OCI-LY3 (cell line): Measurements from ENCODE around the gene ARHGAP26.
"Not testable (repeated sequence)": the region's sequence is repeated elsewhere in the genome, so short reads cannot be mapped to it uniquely, and the experiment has no call there.

ENCODE experiments used
- H2AFZ ChIP-seq: fragments of 200-600, 300-600 bp; shearing (Covaris generic); 2 replicates; pipeline ENCODE4 v1.6.0; 2014; ENCODE audit warnings: antibody characterized with exemption, low read depth, low read length
- H3K27ac ChIP-seq: fragments of 200-600, 300-600 bp; sonication (generic); 2 replicates; pipeline ENCODE4 v1.5.1; 2014; ENCODE audit warnings: mild to moderate bottlenecking, low read length, moderate library complexity, mixed read lengths
- H3K27me3 ChIP-seq: fragments of 200-600, 300-600 bp; sonication (generic); 2 replicates; pipeline ENCODE4 v1.6.1; 2014; ENCODE audit warnings: low read depth, low read length, mixed read lengths
- H3K36me3 ChIP-seq: fragments of 200-600, 300-600 bp; sonication (generic); replicated peaks from 2 replicates; pipeline ENCODE3; 2014; ENCODE audit warnings: low read depth, low read length, mixed read lengths
- H3K4me1 ChIP-seq: fragments of 300-600, 200-600 bp; sonication (generic); 2 replicates; pipeline ENCODE4 v1.6.1; 2014; ENCODE audit warnings: low read length, mixed read lengths
- H3K4me2 ChIP-seq: fragments of 200-600, 300-600 bp; sonication (generic); 2 replicates; pipeline ENCODE4 v1.6.1; 2014; ENCODE audit warnings: low read length, mixed read lengths
- H3K4me3 ChIP-seq: fragments of 300-600, 200-600 bp; sonication (generic); 2 replicates; pipeline ENCODE4 v1.5.1; 2014; ENCODE audit warnings: antibody characterized with exemption, mild to moderate bottlenecking, low read length, moderate library complexity
- H3K79me2 ChIP-seq: fragments of 300-600, 200-600 bp; shearing (Covaris generic); 2 replicates; pipeline ENCODE4 v1.6.1; 2014; ENCODE audit warnings: mild to moderate bottlenecking, low read length, mixed read lengths
- H3K9ac ChIP-seq: fragments of 300-600, 200-600 bp; shearing (Covaris generic); 2 replicates; pipeline ENCODE4 v1.6.0; 2014; ENCODE audit warnings: mild to moderate bottlenecking, low read length, moderate library complexity
- H3K9me3 ChIP-seq: fragments of 200-600, 300-600 bp; shearing (Covaris generic); 2 replicates; pipeline ENCODE4 v1.6.1; 2014; ENCODE audit warnings: low read length, mixed read lengths; ENCODE audit not compliant: insufficient read depth
- H4K20me1 ChIP-seq: fragments of 200-600, 300-600 bp; sonication (generic); 2 replicates; pipeline ENCODE4 v1.6.1; 2016; ENCODE audit warnings: low read length, mixed read lengths; ENCODE audit not compliant: insufficient read depth
- CTCF ChIP-seq: fragments of 200-600, 300-600 bp; sonication (generic); IDR thresholded peaks from 2 replicates; pipeline ENCODE4 v1.5.1; 2014; ENCODE audit warnings: antibody characterized with exemption, low read length, low read depth
- EZH2phosphoT487 ChIP-seq: fragments of 200-600 bp; shearing (Covaris generic); IDR thresholded peaks from 2 replicates; pipeline ENCODE4 v1.6.1; 2018; ENCODE audit warnings: antibody characterized with exemption, mixed run types, low read depth

ARHGAP26 gene

DNA sequence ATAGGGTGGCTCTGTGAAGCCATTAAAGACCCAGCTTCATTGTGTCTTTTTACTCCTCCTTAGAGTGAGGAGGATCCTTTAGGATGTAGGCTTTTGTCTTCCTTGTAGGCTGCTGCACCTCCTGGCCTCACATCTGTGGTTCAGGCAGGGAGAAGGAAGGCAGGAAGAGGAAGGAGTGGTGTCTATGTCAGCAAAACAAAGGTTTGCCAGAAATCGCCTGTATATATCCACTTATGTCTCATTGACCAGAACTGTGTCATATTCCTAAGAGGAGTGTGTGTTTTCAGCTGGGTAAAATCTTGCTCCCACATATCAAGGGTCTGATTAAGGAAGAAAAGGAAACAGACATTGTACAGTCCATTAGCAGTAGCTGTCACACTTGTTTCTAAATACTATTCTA, 213.8 kb downstream of the ARHGAP26 start:
- Histone ChIP-seq H3K9me3 (no peaks in the 10 kb centered on the region), H4K20me1 (no peaks in the 10 kb centered on the region), H3K27ac (no peak overlapping the region), H3K4me2 (no peak overlapping the region), H3K9ac (no peak overlapping the region), H3K36me3 (no peaks in the 10 kb centered on the region), H3K79me2 (no peaks in the 10 kb centered on the region), H3K27me3 (no peaks in the 10 kb centered on the region), H2AFZ (no peak overlapping the region), H3K4me1 (no peaks in the 10 kb centered on the region), H3K4me3 (no peak overlapping the region)
- TF ChIP-seq EZH2phosphoT487 = no peak
- TF ChIP-seq CTCF = no peak

GRCh38 chr5:142984525-142984924, 214.3 kb downstream of the ARHGAP26 start:
- Histone ChIP-seq H3K9ac (no peak overlapping the region), H2AFZ (no peak overlapping the region), H3K4me3 (no peak overlapping the region), H3K4me1 (no peaks in the 10 kb centered on the region), H4K20me1 (no peaks in the 10 kb centered on the region), H3K27me3 (no peaks in the 10 kb centered on the region), H3K79me2 (no peaks in the 10 kb centered on the region), H3K4me2 (no peak overlapping the region), H3K27ac (no peak overlapping the region), H3K9me3 (no peaks in the 10 kb centered on the region), H3K36me3 (no peaks in the 10 kb centered on the region)
- no peak for TF ChIP-seq EZH2phosphoT487
- no peak for TF ChIP-seq CTCF

DNA sequence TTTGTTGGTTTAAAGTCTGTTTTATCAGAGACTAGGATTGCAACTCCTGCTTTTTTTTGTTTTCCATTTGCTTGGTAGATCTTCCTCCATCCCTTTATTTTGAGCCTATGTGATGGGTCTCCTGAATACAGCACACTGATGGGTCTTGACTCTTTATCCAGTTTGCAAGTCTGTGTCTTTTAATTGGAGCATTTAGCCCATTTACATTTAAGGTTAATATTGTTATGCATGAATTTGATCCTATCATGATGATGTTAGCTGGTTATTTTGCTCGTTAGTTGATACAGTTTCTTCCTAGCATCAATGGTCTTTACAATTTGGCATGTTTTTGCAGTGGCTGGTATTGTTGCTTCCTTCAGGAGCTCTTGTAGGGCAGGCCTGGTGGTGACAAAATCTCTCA, 219.1 kb downstream of the ARHGAP26 start:
- H3K79me2 ChIP-seq, H3K9me3 ChIP-seq, H4K20me1 ChIP-seq, H2AFZ ChIP-seq, H3K4me1 ChIP-seq, H3K9ac ChIP-seq, H3K4me2 ChIP-seq, H3K27ac ChIP-seq, H3K4me3 ChIP-seq, H3K27me3 ChIP-seq, H3K36me3 ChIP-seq: not testable (repeated sequence)

DNA sequence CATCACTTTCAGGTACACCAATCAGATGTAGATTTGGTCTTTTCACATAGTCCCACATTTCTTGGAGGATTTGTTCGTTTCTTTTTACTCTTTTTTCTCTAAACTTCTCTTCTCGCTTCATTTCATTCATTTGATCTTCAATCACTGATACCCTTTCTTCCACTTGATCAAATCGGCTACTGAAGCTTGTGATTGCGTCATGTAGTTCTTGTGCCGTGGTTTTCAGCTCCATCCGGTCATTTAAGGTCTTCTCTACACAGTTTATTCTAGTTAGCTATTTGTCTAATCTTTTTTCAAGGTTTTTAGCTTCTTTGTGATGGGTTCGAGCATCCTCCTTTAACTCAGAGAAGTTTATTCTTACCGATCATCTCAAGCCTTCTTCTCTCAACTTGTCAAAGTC, 219.9 kb downstream of the ARHGAP26 start:
- not testable (repeated sequence) for H2AFZ ChIP-seq, H3K36me3 ChIP-seq, H3K4me2 ChIP-seq, H3K79me2 ChIP-seq, H3K9ac ChIP-seq, H3K9me3 ChIP-seq, H4K20me1 ChIP-seq, H3K27me3 ChIP-seq, H3K4me3 ChIP-seq, H3K27ac ChIP-seq, H3K4me1 ChIP-seq

GRCh38 chr5:142994218-142994617, 224.0 kb downstream of the ARHGAP26 start:
- Histone ChIP-seq H3K9ac (no peak overlapping the region), H2AFZ (no peak overlapping the region), H3K27me3 (no peaks in the 10 kb centered on the region), H3K4me1 (peaks cover 8% of the 10 kb centered on the region), H3K4me2 (no peak overlapping the region), H3K9me3 (no peaks in the 10 kb centered on the region), H3K27ac (no peak overlapping the region), H3K79me2 (no peaks in the 10 kb centered on the region), H4K20me1 (no peaks in the 10 kb centered on the region), H3K36me3 (no peaks in the 10 kb centered on the region), H3K4me3 (no peak overlapping the region)
- TF ChIP-seq CTCF (no peak), EZH2phosphoT487 (no peak)

DNA sequence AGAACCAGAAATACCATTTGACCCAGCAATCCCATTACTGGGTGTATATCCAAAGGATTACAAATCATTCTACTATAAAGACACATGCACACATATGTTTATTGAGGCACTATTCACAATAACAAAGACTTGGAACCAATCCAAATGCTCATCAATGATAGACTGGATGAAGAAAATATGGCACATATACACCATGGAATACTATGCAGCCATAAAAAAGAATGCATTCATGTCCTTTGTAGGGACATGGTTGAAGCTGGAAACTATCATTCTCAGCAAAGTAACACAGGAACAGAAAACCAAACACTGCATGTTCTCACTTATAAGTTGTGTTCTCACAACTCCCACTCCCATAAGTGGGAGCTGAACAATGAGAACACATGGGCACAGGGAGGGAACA, 225.4 kb downstream of the ARHGAP26 start:
- H3K9ac ChIP-seq, H3K79me2 ChIP-seq, H3K27me3 ChIP-seq, H3K4me1 ChIP-seq, H2AFZ ChIP-seq, H3K4me2 ChIP-seq, H4K20me1 ChIP-seq, H3K36me3 ChIP-seq, H3K9me3 ChIP-seq, H3K4me3 ChIP-seq, H3K27ac ChIP-seq: not testable (repeated sequence)
